ENCODE results near the gene TRUB1.

DNA sequence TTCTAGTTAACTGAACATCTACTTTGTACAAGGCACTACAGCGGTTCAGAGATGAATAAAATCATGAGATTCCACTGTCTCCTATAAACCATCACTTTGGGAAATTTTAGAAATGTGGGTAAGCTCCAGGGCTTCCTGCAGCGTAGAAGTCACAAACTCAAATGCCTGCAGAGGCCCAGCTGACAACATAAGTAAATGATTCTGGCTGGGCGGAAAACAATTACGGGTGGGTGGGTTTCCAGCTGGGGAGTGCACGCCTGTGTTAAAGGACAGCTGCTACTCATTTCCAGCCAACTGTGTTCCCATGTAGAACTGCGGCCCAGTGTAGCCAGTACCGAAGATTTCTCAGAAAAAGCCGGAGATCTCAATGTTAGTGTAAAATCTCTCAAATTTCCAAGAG lies 85.7 kb downstream of the TRUB1 start:
- TF ChIP-seq EP300 (IDR thresholded peaks at IDR 0.05) (no peak), POLR2A (IDR thresholded peaks at IDR 0.05) (no peak)
- TF ChIP-seq, protein P1, sequence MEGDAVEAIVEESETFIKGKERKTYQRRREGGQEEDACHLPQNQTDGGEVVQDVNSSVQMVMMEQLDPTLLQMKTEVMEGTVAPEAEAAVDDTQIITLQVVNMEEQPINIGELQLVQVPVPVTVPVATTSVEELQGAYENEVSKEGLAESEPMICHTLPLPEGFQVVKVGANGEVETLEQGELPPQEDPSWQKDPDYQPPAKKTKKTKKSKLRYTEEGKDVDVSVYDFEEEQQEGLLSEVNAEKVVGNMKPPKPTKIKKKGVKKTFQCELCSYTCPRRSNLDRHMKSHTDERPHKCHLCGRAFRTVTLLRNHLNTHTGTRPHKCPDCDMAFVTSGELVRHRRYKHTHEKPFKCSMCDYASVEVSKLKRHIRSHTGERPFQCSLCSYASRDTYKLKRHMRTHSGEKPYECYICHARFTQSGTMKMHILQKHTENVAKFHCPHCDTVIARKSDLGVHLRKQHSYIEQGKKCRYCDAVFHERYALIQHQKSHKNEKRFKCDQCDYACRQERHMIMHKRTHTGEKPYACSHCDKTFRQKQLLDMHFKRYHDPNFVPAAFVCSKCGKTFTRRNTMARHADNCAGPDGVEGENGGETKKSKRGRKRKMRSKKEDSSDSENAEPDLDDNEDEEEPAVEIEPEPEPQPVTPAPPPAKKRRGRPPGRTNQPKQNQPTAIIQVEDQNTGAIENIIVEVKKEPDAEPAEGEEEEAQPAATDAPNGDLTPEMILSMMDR (IDR thresholded peaks at IDR 0.05), result no peak
